Epidermal melanocyte (primary cell): ENCODE data around the gene MARCHF9.
"Not testable (repeated sequence)": the region's sequence is repeated elsewhere in the genome, so short reads cannot be mapped to it uniquely, and the experiment has no call there.

Experiments used
- DNase-seq: peaks from one replicate; pipeline ENCODE4 v3.0.0; 2011; ENCODE audit warnings: low spot score; ENCODE audit not compliant: insufficient read length

The MARCHF9 gene

DNA sequence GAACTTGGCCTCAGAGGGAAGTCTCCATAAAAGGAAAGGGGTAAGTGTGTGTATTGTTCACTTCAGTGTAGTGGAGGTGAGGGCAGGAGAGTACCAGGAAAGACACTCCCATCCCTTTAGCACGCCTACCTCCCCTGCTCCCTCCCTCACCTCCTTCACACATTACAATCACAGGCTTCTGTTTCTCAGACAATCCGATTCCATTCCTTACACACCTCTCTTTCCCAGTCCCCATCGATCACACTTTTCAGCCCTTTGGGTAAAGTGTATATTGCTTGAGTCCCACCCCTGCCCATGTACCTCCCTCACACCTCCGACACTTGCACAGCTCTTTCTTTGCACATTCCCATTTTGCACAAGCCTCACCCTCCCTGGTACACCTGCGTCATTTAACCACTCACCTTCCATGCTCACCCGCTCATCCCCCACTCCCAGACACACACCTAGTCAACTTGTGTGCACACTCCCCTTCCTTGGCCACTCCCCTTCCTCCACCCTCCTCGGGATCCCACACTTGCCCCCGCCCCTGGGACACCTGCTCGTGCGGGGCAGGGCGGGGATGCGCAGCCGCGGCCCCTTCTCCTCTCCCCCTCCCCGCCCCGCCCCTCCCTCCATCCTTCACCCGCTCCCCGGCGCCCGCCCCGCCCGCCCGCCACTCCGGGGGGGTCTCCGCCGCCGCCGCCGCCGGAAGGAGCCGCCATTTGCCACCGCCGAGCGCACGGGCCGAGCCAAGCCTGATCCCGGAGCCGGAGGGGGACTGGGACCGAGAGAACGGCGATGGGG is at the start of gene MARCHF9:
Gene MARCHF9 (plus strand): TSS at position 693 of the 783 bp plus-strand sequence. CDS start 426 bp downstream, outside the sequence.
- DNase-seq: no peak

DNA sequence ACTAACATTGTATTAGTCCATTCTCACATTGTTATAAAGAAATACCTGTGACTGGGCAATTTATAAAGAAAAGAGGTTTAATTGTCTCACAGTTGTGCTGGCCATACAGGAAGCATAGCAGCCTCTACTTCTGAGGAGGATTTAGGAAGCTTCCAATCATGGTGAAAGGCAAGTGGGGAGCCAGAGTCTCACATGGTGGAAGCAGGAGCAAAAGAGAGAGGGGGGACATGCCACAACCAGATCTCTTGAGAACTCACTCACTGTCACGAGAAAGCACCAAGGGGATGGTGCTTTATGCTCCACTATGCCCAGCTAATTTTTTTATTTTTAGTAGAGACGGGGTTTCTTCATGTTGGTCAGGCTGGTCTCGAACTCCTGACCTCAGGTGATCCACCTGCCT is 47.7 kb upstream of the MARCHF9 start:
- no peak for DNase-seq

DNA sequence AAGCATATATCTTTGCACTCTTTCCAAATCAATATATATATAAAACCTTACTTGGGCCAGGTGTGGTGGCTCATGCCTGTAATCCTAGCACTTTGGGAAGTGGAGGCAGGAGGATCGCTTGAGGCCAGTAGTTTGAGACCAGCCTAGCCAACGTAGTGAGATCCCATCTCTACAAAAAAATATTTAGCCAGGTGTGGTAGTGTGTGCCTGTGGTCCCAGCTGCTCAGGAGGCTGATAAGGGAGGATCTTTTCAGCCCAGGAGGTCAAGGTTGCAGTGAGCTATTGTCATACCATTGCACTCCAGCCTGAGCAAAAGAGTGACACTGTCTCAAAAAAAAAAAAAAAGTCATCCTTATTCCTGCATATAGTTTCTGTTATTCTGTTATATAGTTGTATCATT is 46.6 kb upstream of the MARCHF9 start:
- DNase-seq: no peak

GRCh38 chr12:57712701-57713100 is 42.2 kb upstream of the MARCHF9 start:
- DNase-seq: no peak

DNA sequence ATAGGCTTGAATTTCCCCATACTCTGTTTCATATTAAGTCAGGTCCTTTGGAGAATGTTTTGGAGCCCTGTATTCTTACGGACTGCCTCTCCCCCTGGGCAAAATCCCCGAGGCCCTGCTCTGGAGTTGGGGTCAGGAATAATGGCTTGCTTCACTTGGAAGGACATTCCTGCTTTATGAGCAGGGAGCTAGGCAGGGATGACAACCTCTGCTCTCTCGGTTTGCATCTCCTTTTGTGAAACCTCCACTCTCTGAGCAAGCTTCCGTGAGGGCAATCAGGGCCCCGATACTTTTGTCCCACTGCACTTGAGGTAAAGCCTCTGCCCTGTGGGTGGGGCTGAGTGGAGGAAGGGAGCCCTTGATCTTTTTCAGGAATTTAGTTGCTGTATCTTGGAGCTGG is 41.7 kb upstream of the MARCHF9 start:
- DNase-seq: no peak

DNA sequence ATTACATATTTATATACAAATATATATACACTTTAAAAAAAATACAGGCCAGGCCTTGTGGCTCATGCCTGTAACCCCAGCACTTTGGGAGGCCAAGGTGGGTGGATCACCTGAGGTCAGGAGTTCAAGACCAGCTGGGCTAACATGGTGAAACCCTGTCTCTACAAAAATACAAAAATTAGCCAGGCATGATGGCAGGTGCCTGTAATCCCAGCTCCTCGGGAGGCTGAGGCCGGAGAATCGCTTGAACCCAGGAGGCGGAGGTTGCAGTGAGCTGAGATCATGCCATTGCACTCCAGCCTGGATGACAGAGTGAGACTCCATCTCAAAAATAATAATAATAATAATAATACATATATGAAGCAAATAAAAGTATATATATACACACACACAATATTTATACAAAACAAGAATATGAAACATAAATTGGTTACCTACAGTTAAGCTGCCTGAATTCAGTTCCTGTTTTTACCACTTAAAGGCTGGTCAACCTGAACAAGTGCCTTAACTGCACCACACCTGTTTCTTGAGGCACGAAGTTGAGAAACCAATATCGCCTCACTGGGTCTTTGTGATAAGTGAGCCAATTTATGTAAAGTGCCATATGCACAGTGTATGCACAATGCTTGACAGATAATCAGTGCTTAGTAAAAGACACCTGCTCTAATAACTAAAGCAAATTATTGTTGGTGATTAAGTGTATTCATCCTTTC is 39.7 kb upstream of the MARCHF9 start:
- not testable (repeated sequence) for DNase-seq

- no peak for DNase-seq
These were observed 39.1 kb upstream of the MARCHF9 start for GRCh38 chr12:57715786-57716185.

- no peak for DNase-seq
These were observed 38.6 kb upstream of the MARCHF9 start for GRCh38 chr12:57716305-57716704.

GRCh38 chr12:57717131-57717530 is 37.8 kb upstream of the MARCHF9 start:
- no peak for DNase-seq

DNA sequence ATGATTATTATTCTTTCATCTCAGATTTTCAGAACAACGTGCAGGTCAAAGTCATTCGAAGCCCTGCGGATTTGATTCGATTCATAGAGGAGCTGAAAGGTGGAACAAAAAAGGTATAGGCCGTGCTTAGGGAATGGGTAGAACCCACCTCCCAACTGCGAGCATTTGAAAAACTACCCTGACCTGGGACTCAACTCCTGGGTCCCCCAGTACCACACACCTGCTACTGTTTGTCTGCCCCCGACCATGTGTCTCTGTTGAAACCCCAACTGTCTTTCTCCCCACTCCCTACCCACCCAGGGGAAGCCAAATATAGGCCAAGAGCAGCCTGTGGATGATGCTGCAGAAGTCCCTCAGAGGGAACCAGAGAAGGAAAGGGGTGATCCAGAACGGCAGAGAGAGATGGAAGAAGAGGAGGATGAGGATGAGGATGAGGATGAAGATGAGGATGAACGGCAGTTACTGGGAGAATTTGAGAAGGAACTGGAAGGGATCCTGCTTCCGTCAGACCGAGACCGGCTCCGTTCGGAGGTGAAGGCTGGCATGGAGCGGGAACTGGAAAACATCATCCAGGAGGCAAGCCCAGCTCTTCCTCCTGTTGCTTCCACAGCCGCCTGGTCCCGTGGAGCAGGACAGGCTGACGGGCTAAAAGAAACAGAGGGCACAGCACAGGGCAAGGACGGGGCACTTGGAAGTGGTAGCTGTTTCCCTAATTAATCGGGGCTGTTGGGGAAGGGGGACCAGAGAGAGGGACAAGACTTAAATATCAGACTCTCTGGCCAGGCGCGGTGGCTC is 36.9 kb upstream of the MARCHF9 start:
- no peak for DNase-seq

DNA sequence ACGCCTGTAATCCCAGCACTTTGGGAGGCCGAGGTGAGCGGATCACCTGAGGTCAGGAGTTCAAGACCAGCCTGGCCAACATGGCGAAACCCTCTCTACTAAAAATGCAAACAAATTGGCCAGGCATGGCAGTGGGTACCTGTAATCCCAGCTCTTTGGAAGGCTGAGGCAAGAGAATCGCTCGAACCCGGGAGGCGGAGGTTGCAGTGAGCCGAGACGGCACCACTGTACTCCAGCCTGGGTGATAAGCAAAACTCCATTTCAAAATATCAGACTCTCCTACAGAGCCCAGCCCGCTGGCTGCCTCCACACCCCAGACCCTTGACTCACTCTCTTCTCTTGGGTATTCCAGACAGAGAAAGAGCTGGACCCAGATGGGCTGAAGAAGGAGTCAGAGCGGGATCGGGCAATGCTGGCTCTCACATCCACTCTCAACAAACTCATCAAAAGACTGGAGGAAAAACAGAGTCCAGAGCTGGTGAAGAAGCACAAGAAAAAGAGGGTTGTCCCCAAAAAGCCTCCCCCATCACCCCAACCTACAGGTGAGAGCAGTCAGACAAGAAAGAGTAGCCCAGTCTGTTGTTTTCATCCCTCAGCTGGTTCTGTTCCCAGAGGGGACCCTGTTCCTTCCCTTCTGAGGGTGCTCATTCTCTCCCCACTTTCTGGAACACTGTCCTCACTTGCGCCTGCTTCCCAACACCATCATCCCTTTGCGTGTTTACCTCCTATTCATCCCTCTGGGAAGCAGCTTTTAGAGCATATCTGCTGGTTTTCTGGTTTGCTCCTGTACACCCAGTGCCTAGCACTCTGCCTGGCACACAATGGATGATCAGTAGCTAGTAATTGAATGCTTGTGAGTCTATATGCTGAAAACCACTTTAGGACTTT is 36.0 kb upstream of the MARCHF9 start:
- DNase-seq: no peak

DNA sequence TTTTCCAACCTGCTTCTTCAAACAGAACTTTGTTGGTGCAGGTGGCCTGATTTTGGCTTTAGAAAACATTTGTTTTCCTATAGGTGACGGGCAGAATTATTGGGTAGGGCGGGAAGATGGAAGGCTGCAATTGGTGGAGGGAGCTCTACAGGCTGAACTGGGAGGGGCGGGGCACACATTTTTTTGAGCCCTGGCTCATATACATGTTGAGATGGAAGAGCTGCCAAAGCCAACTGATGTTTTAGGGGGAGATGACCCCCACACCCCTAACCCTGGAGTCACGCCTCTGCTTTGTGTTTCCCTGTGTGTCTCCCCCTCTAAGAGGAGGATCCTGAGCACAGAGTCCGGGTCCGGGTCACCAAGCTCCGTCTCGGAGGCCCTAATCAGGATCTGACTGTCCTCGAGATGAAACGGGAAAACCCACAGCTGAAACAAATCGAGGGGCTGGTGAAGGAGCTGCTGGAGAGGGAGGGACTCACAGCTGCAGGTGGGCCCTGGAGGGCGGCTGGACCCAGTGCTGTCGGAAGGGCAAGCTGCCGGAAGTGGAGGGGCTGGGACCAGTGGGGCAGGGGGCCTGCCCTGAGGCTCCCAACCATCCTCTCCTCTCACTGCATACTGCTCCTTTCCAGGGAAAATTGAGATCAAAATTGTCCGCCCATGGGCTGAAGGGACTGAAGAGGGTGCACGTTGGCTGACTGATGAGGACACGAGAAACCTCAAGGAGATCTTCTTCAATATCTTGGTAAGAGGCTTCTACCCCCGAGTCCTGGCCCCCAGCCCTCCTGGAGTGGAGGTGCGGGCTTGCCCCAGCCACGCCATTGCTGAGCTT is 34.9 kb upstream of the MARCHF9 start:
- DNase-seq: no peak

DNA sequence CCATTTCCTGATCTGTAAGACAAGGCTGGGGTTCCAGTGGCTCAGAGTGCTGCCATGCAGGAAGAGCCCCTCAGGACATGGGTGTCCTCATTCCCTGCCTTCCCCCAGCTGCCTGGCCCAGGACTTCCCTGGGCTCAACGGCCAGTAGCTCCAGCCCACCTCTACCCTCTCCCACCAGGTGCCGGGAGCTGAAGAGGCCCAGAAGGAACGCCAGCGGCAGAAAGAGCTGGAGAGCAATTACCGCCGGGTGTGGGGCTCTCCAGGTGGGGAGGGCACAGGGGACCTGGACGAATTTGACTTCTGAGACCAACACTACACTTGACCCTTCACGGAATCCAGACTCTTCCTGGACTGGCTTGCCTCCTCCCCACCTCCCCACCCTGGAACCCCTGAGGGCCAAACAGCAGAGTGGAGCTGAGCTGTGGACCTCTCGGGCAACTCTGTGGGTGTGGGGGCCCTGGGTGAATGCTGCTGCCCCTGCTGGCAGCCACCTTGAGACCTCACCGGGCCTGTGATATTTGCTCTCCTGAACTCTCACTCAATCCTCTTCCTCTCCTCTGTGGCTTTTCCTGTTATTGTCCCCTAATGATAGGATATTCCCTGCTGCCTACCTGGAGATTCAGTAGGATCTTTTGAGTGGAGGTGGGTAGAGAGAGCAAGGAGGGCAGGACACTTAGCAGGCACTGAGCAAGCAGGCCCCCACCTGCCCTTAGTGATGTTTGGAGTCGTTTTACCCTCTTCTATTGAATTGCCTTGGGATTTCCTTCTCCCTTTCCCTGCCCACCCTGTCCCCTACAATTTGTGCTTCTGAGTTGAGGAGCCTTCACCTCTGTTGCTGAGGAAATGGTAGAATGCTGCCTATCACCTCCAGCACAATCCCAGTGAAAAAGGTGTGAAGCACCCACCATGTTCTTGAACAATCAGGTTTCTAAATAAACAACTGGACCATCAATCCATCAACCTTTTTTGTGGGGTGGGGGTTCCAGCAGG is 34.0 kb upstream of the MARCHF9 start:
- no peak for DNase-seq

- not testable (repeated sequence) for DNase-seq
These were observed 32.9 kb upstream of the MARCHF9 start for GRCh38 chr12:57721846-57722608.

GRCh38 chr12:57722716-57723629 is 31.9 kb upstream of the MARCHF9 start:
- DNase-seq: no peak

DNA sequence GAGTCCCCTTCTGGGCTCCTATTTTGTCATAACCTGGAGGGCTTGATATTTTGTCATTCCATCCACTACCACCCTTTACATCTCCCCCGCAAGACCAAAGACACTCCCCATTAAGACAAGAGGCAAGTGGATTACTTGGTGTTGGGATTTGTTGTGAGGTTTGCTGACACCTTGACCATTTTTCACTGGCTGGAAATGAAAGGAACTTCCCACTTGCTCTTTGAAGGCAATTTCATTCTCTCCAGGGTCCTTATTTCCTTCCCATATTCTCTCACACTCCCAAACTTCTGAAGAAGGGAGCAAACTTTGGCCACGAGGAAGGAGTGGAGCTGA is 31.3 kb upstream of the MARCHF9 start:
- DNase-seq: no peak
